Kidney epithelial cell (primary cell): Measurements from ENCODE around the gene SFI1. TPM values are rescaled to one million over a fixed set of nuclear protein-coding genes. Genes with fewer than 3 reads are reported as not detected.

ENCODE experiments used
- DNase-seq: peaks from one replicate; pipeline ENCODE4 v3.0.0-alpha.2; 2010; ENCODE audit warnings: low read depth
- H3K27me3 ChIP-seq: 2 replicates; pipeline ENCODE4 v1.6.0; 2011; ENCODE audit warnings: low read length; ENCODE audit not compliant: control insufficient read depth, insufficient read depth
- H3K36me3 ChIP-seq: 2 replicates; pipeline ENCODE4 v1.5.1; 2011; ENCODE audit warnings: low read length; ENCODE audit not compliant: control insufficient read depth, insufficient read depth
- H3K4me3 ChIP-seq: 2 replicates; pipeline ENCODE4 v1.5.1; 2011; ENCODE audit warnings: low read depth, mild to moderate bottlenecking, control low read depth, low read length
- total RNA-seq: library from RNA; depleted of rRNA; stranded (reverse); fragments of >200 nt; gene quantifications from 2 replicates; pipeline ENCODE4 v1.2.3, GENCODE V29; 2015
- TF ChIP-seq, protein P1 (sequence below): IDR thresholded peaks from 2 replicates; pipeline ENCODE4 v1.5.1; 2011; ENCODE audit warnings: mild to moderate bottlenecking, moderate library complexity, low read length, control low read depth, inconsistent platforms; ENCODE audit not compliant: insufficient read depth, poor library complexity, severe bottlenecking

Gene SFI1, protein sequence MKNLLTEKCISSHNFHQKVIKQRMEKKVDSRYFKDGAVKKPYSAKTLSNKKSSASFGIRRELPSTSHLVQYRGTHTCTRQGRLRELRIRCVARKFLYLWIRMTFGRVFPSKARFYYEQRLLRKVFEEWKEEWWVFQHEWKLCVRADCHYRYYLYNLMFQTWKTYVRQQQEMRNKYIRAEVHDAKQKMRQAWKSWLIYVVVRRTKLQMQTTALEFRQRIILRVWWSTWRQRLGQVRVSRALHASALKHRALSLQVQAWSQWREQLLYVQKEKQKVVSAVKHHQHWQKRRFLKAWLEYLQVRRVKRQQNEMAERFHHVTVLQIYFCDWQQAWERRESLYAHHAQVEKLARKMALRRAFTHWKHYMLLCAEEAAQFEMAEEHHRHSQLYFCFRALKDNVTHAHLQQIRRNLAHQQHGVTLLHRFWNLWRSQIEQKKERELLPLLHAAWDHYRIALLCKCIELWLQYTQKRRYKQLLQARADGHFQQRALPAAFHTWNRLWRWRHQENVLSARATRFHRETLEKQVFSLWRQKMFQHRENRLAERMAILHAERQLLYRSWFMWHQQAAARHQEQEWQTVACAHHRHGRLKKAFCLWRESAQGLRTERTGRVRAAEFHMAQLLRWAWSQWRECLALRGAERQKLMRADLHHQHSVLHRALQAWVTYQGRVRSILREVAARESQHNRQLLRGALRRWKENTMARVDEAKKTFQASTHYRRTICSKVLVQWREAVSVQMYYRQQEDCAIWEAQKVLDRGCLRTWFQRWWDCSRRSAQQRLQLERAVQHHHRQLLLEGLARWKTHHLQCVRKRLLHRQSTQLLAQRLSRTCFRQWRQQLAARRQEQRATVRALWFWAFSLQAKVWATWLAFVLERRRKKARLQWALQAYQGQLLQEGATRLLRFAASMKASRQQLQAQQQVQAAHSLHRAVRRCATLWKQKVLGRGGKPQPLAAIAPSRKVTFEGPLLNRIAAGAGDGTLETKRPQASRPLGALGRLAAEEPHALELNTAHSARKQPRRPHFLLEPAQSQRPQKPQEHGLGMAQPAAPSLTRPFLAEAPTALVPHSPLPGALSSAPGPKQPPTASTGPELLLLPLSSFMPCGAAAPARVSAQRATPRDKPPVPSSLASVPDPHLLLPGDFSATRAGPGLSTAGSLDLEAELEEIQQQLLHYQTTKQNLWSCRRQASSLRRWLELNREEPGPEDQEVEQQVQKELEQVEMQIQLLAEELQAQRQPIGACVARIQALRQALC
- total RNA-seq = 13.2 and 18.1 TPM in 2 replicates

DNA sequence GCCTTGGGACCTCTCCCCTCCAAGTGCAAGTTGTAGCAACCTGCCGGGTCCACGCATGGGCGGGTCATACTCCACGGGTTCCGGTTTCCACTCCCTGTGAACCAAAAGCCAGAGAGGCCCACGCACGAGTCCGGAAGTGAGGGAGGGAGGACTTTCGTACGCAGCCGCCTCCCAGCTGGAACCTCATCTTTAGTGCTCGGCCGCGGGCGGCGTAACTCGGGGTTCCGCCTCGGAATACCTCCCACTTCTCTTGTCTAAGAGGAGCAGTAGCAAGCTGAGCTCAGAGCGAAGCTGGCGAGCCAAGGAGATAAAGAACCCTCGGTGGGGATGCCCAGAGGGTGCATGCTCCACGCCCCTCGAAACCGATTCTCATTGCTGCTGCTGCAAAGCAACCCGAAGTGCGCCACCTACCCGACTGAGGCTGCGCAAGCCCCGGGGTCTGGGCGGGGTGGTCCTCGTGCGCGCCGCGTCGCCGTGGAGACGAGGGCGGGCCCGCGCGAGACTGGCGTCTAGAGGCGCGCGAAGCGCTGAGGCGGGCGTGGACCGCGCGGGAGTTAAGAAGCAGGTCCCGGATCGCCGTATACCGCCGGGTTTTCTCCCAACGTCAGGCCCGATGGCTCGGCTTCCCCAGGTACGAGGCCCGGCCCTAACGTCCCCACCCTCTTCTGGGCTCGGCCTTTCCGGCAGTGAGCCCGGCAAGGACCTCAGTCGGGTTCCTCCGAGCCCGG is at the start of gene SFI1:
TSS of gene SFI1 (plus strand) at position 530 of the 728 bp plus-strand sequence. CDS start 11,749 bp downstream, outside the sequence.
- peak within 1 kb of the TSS; percentile 74 for H3K4me3 ChIP-seq
- TF ChIP-seq, protein P1, sequence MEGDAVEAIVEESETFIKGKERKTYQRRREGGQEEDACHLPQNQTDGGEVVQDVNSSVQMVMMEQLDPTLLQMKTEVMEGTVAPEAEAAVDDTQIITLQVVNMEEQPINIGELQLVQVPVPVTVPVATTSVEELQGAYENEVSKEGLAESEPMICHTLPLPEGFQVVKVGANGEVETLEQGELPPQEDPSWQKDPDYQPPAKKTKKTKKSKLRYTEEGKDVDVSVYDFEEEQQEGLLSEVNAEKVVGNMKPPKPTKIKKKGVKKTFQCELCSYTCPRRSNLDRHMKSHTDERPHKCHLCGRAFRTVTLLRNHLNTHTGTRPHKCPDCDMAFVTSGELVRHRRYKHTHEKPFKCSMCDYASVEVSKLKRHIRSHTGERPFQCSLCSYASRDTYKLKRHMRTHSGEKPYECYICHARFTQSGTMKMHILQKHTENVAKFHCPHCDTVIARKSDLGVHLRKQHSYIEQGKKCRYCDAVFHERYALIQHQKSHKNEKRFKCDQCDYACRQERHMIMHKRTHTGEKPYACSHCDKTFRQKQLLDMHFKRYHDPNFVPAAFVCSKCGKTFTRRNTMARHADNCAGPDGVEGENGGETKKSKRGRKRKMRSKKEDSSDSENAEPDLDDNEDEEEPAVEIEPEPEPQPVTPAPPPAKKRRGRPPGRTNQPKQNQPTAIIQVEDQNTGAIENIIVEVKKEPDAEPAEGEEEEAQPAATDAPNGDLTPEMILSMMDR = peak; percentile 17
- H3K27me3 ChIP-seq = no peaks in the 10 kb centered on the region
- DNase-seq = no peak
- H3K36me3 ChIP-seq = no peaks in the 10 kb centered on the region

DNA sequence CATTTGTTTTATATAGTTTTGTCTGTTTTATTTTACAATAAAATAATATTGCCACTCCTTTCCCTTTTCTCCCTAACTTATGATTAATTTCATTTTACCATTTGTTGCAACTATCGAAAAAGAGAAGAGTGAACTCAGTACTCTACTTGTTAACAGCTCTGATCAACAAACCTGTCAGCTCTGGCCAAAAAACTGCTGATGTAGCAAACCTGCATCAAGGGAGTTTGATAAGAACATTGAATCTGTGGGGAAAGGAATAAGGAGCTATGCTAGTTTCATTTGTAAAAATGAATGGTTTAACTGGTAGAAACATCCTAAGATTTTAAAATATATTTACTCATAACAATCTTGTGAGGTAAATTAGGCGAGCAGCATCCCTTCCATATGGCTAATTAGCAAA is 49.6 kb upstream of the SFI1 start:
- Histone ChIP-seq H3K27me3 (no peaks in the 10 kb centered on the region), H3K4me3 (no peak overlapping the region), H3K36me3 (peaks cover 1% of the 10 kb centered on the region)
- DNase-seq = no peak
- TF ChIP-seq, protein P1 = no peak

DNA sequence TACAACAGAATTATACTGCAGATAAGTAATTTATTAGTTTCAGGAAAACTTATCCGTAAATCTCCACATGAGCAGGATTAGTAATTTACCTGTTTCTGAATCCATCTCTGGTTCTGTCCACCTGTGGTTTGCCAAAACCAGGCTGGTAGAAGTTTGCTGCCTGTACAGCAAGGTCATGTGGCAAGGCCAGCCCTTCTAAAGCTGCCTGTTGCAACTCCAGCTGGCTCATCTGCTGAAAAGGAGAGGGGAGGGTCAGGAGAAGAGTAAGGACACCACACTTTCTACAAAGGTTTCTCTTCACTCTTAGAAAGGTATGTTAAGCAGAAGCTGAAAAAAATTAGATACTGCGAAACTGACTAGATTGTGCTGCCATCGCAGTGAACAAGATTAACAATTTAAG is 49.0 kb upstream of the SFI1 start:
- DNase-seq = no peak
- H3K36me3 ChIP-seq = no peaks in the 10 kb centered on the region
- no peaks in the 10 kb centered on the region for H3K27me3 ChIP-seq
- TF ChIP-seq, protein P1 = no peak
- no peak overlapping the region for H3K4me3 ChIP-seq

DNA sequence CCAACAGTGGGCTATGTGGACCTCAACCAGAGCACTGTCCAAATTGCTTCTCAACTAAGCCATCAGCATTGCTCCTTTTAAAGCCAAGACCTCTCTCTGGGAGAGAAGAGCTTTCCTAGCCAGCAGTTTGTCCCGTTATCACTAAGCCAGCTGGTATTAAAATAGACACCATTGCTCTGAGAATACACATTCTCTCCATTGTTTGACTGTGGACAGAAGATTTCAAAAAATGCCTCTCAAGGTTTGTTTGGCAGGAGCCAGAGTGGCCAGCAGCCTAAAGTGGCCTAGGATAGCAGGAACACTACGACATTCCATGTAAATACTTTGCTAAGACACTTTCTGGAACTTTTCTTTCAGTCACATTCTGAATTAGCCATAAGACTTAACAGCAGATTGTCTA is 48.0 kb upstream of the SFI1 start:
- H3K36me3 ChIP-seq = no peaks in the 10 kb centered on the region
- TF ChIP-seq, protein P1 = no peak
- DNase-seq = no peak
- H3K27me3 ChIP-seq = no peaks in the 10 kb centered on the region
- no peak overlapping the region for H3K4me3 ChIP-seq

DNA sequence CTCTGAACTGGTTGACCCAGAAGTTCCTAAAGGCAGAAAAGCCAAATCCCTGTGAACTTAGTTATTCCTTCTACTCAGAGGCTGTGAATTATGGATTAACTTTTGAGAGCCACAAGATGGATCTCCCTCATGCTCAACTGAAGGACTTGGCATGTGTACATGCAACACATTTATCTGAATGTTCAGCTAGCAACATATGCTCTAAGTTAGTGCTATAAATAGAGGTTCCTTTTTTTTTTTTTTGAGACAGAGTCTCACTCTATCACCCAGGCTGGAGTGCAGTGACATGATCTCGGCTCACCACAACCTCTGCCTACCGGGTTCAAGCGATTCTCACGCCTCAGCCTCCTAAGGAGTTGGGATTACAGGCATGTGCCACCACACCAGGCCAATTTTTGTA is 46.8 kb upstream of the SFI1 start:
- no peak overlapping the region for H3K4me3 ChIP-seq
- DNase-seq = no peak
- TF ChIP-seq, protein P1 = no peak
- H3K36me3 ChIP-seq = no peaks in the 10 kb centered on the region
- H3K27me3 ChIP-seq = no peaks in the 10 kb centered on the region
